ENCODE data around the gene CDC16.
"Not testable (repeated sequence)": the region's sequence is repeated elsewhere in the genome, so short reads cannot be mapped to it uniquely, and the experiment has no call there.

CDC16 gene

GRCh38 chr13:114236227-114236626, 1.5 kb downstream of the CDC16 start:
- peak overlapping the region; percentile 66 for H3K4me3 ChIP-seq (ENCODE audit: insufficient read depth, low read depth, low read length, poor library complexity, severe bottlenecking)
- DNase-seq, result no peak
- H3K9me3 ChIP-seq (ENCODE audit: control insufficient read depth, low read length), result no peaks in the 10 kb centered on the region
- peaks cover 26% of the 10 kb centered on the region for H3K36me3 ChIP-seq (ENCODE audit: control insufficient read depth, insufficient read depth, low read length)
- peaks cover 7% of the 10 kb centered on the region for H3K4me1 ChIP-seq (ENCODE audit: control insufficient read depth, insufficient read depth, low read length, poor library complexity, severe bottlenecking)
- H3K27me3 ChIP-seq (replicated peaks; ENCODE audit: control insufficient read depth, insufficient read depth, low read length, poor library complexity, severe bottlenecking), result no peaks in the 10 kb centered on the region
- H3K27ac ChIP-seq (ENCODE audit: insufficient read depth, low read length, poor library complexity, severe bottlenecking), result no peak overlapping the region

GRCh38 chr13:114237415-114238112, 2.9 kb downstream of the CDC16 start:
- DNase-seq, result no peak
- Histone ChIP-seq H3K4me1 (ENCODE audit: control insufficient read depth, insufficient read depth, low read length, poor library complexity, severe bottlenecking) (peaks cover 7% of the 10 kb centered on the region), H3K4me3 (ENCODE audit: insufficient read depth, low read depth, low read length, poor library complexity, severe bottlenecking) (no peak overlapping the region), H3K36me3 (ENCODE audit: control insufficient read depth, insufficient read depth, low read length) (peaks cover 38% of the 10 kb centered on the region), H3K27me3 (replicated peaks; ENCODE audit: control insufficient read depth, insufficient read depth, low read length, poor library complexity, severe bottlenecking) (no peaks in the 10 kb centered on the region), H3K9me3 (ENCODE audit: control insufficient read depth, low read length) (no peaks in the 10 kb centered on the region), H3K27ac (ENCODE audit: insufficient read depth, low read length, poor library complexity, severe bottlenecking) (no peak overlapping the region)

- Histone ChIP-seq H3K27me3 (replicated peaks; ENCODE audit: control insufficient read depth, insufficient read depth, low read length, poor library complexity, severe bottlenecking) (no peaks in the 10 kb centered on the region), H3K4me3 (ENCODE audit: insufficient read depth, low read depth, low read length, poor library complexity, severe bottlenecking) (no peak overlapping the region), H3K27ac (ENCODE audit: insufficient read depth, low read length, poor library complexity, severe bottlenecking) (no peak overlapping the region), H3K4me1 (ENCODE audit: control insufficient read depth, insufficient read depth, low read length, poor library complexity, severe bottlenecking) (no peaks in the 10 kb centered on the region), H3K36me3 (ENCODE audit: control insufficient read depth, insufficient read depth, low read length) (peaks cover 79% of the 10 kb centered on the region), H3K9me3 (ENCODE audit: control insufficient read depth, low read length) (no peaks in the 10 kb centered on the region)
- no peak for DNase-seq
Observed at GRCh38 chr13:114241918-114242317, 7.2 kb downstream of the CDC16 start.

- H3K27me3 ChIP-seq (replicated peaks; ENCODE audit: control insufficient read depth, insufficient read depth, low read length, poor library complexity, severe bottlenecking), result no peaks in the 10 kb centered on the region
- H3K27ac ChIP-seq (ENCODE audit: insufficient read depth, low read length, poor library complexity, severe bottlenecking), result no peak overlapping the region
- no peaks in the 10 kb centered on the region for H3K4me1 ChIP-seq (ENCODE audit: control insufficient read depth, insufficient read depth, low read length, poor library complexity, severe bottlenecking)
- no peak for DNase-seq
- peaks cover 73% of the 10 kb centered on the region for H3K36me3 ChIP-seq (ENCODE audit: control insufficient read depth, insufficient read depth, low read length)
- H3K9me3 ChIP-seq (ENCODE audit: control insufficient read depth, low read length), result no peaks in the 10 kb centered on the region
- no peak overlapping the region for H3K4me3 ChIP-seq (ENCODE audit: insufficient read depth, low read depth, low read length, poor library complexity, severe bottlenecking)
Observed at GRCh38 chr13:114243971-114244370, 9.3 kb downstream of the CDC16 start.

GRCh38 chr13:114244637-114245036, 9.9 kb downstream of the CDC16 start:
- H3K4me1 ChIP-seq (ENCODE audit: control insufficient read depth, insufficient read depth, low read length, poor library complexity, severe bottlenecking), result no peaks in the 10 kb centered on the region
- H3K36me3 ChIP-seq (ENCODE audit: control insufficient read depth, insufficient read depth, low read length), result peaks cover 75% of the 10 kb centered on the region
- no peak for DNase-seq
- no peaks in the 10 kb centered on the region for H3K9me3 ChIP-seq (ENCODE audit: control insufficient read depth, low read length)
- H3K27me3 ChIP-seq (replicated peaks; ENCODE audit: control insufficient read depth, insufficient read depth, low read length, poor library complexity, severe bottlenecking), result no peaks in the 10 kb centered on the region
- H3K4me3 ChIP-seq (ENCODE audit: insufficient read depth, low read depth, low read length, poor library complexity, severe bottlenecking), result no peak overlapping the region
- H3K27ac ChIP-seq (ENCODE audit: insufficient read depth, low read length, poor library complexity, severe bottlenecking), result no peak overlapping the region

- H3K27me3 ChIP-seq (replicated peaks; ENCODE audit: control insufficient read depth, insufficient read depth, low read length, poor library complexity, severe bottlenecking), result no peaks in the 10 kb centered on the region
- H3K4me1 ChIP-seq (ENCODE audit: control insufficient read depth, insufficient read depth, low read length, poor library complexity, severe bottlenecking), result no peaks in the 10 kb centered on the region
- H3K9me3 ChIP-seq (ENCODE audit: control insufficient read depth, low read length), result no peaks in the 10 kb centered on the region
- DNase-seq, result no peak
- peaks cover 80% of the 10 kb centered on the region for H3K36me3 ChIP-seq (ENCODE audit: control insufficient read depth, insufficient read depth, low read length)
- H3K27ac ChIP-seq (ENCODE audit: insufficient read depth, low read length, poor library complexity, severe bottlenecking), result no peak overlapping the region
- H3K4me3 ChIP-seq (ENCODE audit: insufficient read depth, low read depth, low read length, poor library complexity, severe bottlenecking), result no peak overlapping the region
Observed at GRCh38 chr13:114248011-114248410, 13.3 kb downstream of the CDC16 start.

- H3K4me1 ChIP-seq (ENCODE audit: control insufficient read depth, insufficient read depth, low read length, poor library complexity, severe bottlenecking), result no peaks in the 10 kb centered on the region
- no peaks in the 10 kb centered on the region for H3K9me3 ChIP-seq (ENCODE audit: control insufficient read depth, low read length)
- H3K27ac ChIP-seq (ENCODE audit: insufficient read depth, low read length, poor library complexity, severe bottlenecking), result no peak overlapping the region
- H3K4me3 ChIP-seq (ENCODE audit: insufficient read depth, low read depth, low read length, poor library complexity, severe bottlenecking), result no peak overlapping the region
- no peak for DNase-seq
- H3K36me3 ChIP-seq (ENCODE audit: control insufficient read depth, insufficient read depth, low read length), result peaks cover 72% of the 10 kb centered on the region
- H3K27me3 ChIP-seq (replicated peaks; ENCODE audit: control insufficient read depth, insufficient read depth, low read length, poor library complexity, severe bottlenecking), result no peaks in the 10 kb centered on the region
Observed at GRCh38 chr13:114249077-114249476, 14.4 kb downstream of the CDC16 start.

GRCh38 chr13:114251639-114252440, 17.1 kb downstream of the CDC16 start:
- H3K27ac ChIP-seq (ENCODE audit: insufficient read depth, low read length, poor library complexity, severe bottlenecking); H3K27me3 ChIP-seq (replicated peaks; ENCODE audit: control insufficient read depth, insufficient read depth, low read length, poor library complexity, severe bottlenecking); H3K9me3 ChIP-seq (ENCODE audit: control insufficient read depth, low read length); DNase-seq; H3K4me3 ChIP-seq (ENCODE audit: insufficient read depth, low read depth, low read length, poor library complexity, severe bottlenecking); H3K4me1 ChIP-seq (ENCODE audit: control insufficient read depth, insufficient read depth, low read length, poor library complexity, severe bottlenecking): not testable (repeated sequence)
- peaks cover 67% of the 10 kb centered on the region for H3K36me3 ChIP-seq (ENCODE audit: control insufficient read depth, insufficient read depth, low read length)

GRCh38 chr13:114256547-114256946, 21.9 kb downstream of the CDC16 start:
- no peaks in the 10 kb centered on the region for H3K27me3 ChIP-seq (replicated peaks; ENCODE audit: control insufficient read depth, insufficient read depth, low read length, poor library complexity, severe bottlenecking)
- no peak for DNase-seq
- peaks cover 72% of the 10 kb centered on the region for H3K36me3 ChIP-seq (ENCODE audit: control insufficient read depth, insufficient read depth, low read length)
- no peaks in the 10 kb centered on the region for H3K9me3 ChIP-seq (ENCODE audit: control insufficient read depth, low read length)
- no peak overlapping the region for H3K4me3 ChIP-seq (ENCODE audit: insufficient read depth, low read depth, low read length, poor library complexity, severe bottlenecking)
- H3K4me1 ChIP-seq (ENCODE audit: control insufficient read depth, insufficient read depth, low read length, poor library complexity, severe bottlenecking), result no peaks in the 10 kb centered on the region
- H3K27ac ChIP-seq (ENCODE audit: insufficient read depth, low read length, poor library complexity, severe bottlenecking), result no peak overlapping the region

- DNase-seq, result no peak
- Histone ChIP-seq H3K36me3 (ENCODE audit: control insufficient read depth, insufficient read depth, low read length) (peaks cover 67% of the 10 kb centered on the region), H3K4me1 (ENCODE audit: control insufficient read depth, insufficient read depth, low read length, poor library complexity, severe bottlenecking) (no peaks in the 10 kb centered on the region), H3K27me3 (replicated peaks; ENCODE audit: control insufficient read depth, insufficient read depth, low read length, poor library complexity, severe bottlenecking) (no peaks in the 10 kb centered on the region), H3K4me3 (ENCODE audit: insufficient read depth, low read depth, low read length, poor library complexity, severe bottlenecking) (no peak overlapping the region), H3K9me3 (ENCODE audit: control insufficient read depth, low read length) (no peaks in the 10 kb centered on the region), H3K27ac (ENCODE audit: insufficient read depth, low read length, poor library complexity, severe bottlenecking) (no peak overlapping the region)
Observed at GRCh38 chr13:114257014-114257413, 22.3 kb downstream of the CDC16 start.
